ENCODE data around the gene TSHZ1. TPM values are rescaled to one million over a fixed set of nuclear protein-coding genes. Genes with fewer than 3 reads are reported as not detected.
"Not testable (repeated sequence)": the region's sequence is repeated elsewhere in the genome, so short reads cannot be mapped to it uniquely, and the experiment has no call there.

The TSHZ1 gene
- total RNA-seq, 1 donor from 2014 or later = 4.8 TPM

- Histone ChIP-seq H3K36me3 (ENCODE audit: control insufficient read depth, insufficient read depth, low read length) (no peaks in the 10 kb centered on the region), H3K27me3 (ENCODE audit: control insufficient read depth, insufficient read depth, low read length) (no peaks in the 10 kb centered on the region), H3K4me3 (ENCODE audit: low read depth, low read length) (no peak overlapping the region)
- no peak for TF ChIP-seq CTCF (IDR thresholded peaks at IDR 0.05; ENCODE audit: insufficient read depth, low read length, poor library complexity, severe bottlenecking)
- DNase-seq (ENCODE audit: low read depth) = no peak
These were observed 33.7 kb upstream of the TSHZ1 start for GRCh38 chr18:75176849-75177248.

- no peak for DNase-seq (ENCODE audit: low read depth)
- Histone ChIP-seq H3K4me3 (ENCODE audit: low read depth, low read length) (no peak overlapping the region), H3K36me3 (ENCODE audit: control insufficient read depth, insufficient read depth, low read length) (no peaks in the 10 kb centered on the region), H3K27me3 (ENCODE audit: control insufficient read depth, insufficient read depth, low read length) (no peaks in the 10 kb centered on the region)
- TF ChIP-seq CTCF (IDR thresholded peaks at IDR 0.05; ENCODE audit: insufficient read depth, low read length, poor library complexity, severe bottlenecking) = no peak
These were observed 32.2 kb upstream of the TSHZ1 start for GRCh38 chr18:75178376-75178775.

- no peak for DNase-seq (ENCODE audit: low read depth)
- H3K4me3 ChIP-seq (ENCODE audit: low read depth, low read length) = no peak overlapping the region
- H3K27me3 ChIP-seq (ENCODE audit: control insufficient read depth, insufficient read depth, low read length) = no peaks in the 10 kb centered on the region
- no peak for TF ChIP-seq CTCF (IDR thresholded peaks at IDR 0.05; ENCODE audit: insufficient read depth, low read length, poor library complexity, severe bottlenecking)
- no peaks in the 10 kb centered on the region for H3K36me3 ChIP-seq (ENCODE audit: control insufficient read depth, insufficient read depth, low read length)
These were observed 30.6 kb upstream of the TSHZ1 start for GRCh38 chr18:75179819-75180600.

DNA sequence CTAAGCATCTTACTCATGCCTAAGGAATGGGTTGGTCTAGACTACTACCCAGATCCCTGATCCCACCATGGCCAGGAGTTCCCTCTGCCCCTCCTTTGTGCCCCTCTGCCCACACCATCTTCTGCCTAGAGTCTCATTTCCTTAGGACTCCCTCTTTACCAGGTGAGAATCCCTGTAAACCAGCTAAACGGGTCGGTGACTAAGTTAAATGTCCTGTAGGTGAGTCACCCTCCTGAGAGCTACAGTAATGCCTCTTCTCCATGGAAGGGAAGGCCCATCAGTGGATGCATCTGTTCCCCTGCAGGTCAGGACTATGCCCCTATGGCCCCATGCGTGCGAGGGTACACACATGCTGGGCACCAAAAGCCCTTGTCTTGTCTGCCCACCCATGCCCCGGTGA, 27.1 kb upstream of the TSHZ1 start:
- TF ChIP-seq CTCF (IDR thresholded peaks at IDR 0.05; ENCODE audit: insufficient read depth, low read length, poor library complexity, severe bottlenecking) = no peak
- H3K4me3 ChIP-seq (ENCODE audit: low read depth, low read length) = no peak overlapping the region
- peak; percentile 37 for DNase-seq (ENCODE audit: low read depth)
- H3K27me3 ChIP-seq (ENCODE audit: control insufficient read depth, insufficient read depth, low read length) = no peaks in the 10 kb centered on the region
- no peaks in the 10 kb centered on the region for H3K36me3 ChIP-seq (ENCODE audit: control insufficient read depth, insufficient read depth, low read length)

DNA sequence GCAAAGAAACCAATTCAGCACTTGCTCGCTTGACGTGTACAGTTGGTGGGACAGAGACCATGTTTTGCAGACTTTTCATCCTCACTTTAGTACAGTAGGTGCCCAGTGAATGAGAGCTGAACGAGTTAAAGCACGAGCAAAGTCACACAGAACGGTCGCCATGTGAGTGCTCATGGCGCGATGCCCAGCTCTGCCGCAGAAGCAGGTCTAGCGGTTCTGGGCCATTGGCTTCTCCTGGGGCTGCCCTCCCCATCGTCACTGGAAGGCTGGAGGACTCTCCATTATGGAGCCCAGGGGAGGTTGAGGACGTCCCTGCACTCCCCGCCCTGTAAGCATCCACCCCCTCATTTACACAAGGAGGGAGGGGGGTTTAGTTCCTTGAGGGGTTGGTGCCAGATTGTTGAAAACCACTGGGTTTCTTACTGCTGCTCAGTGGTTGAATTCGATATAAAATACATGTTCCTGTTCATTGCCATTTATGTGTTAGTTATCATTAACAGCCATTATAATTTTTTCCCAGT, 26.6 kb upstream of the TSHZ1 start:
- Histone ChIP-seq H3K27me3 (ENCODE audit: control insufficient read depth, insufficient read depth, low read length) (no peaks in the 10 kb centered on the region), H3K36me3 (ENCODE audit: control insufficient read depth, insufficient read depth, low read length) (no peaks in the 10 kb centered on the region), H3K4me3 (ENCODE audit: low read depth, low read length) (no peak overlapping the region)
- no peak for DNase-seq (ENCODE audit: low read depth)
- TF ChIP-seq CTCF (IDR thresholded peaks at IDR 0.05; ENCODE audit: insufficient read depth, low read length, poor library complexity, severe bottlenecking) = no peak

DNA sequence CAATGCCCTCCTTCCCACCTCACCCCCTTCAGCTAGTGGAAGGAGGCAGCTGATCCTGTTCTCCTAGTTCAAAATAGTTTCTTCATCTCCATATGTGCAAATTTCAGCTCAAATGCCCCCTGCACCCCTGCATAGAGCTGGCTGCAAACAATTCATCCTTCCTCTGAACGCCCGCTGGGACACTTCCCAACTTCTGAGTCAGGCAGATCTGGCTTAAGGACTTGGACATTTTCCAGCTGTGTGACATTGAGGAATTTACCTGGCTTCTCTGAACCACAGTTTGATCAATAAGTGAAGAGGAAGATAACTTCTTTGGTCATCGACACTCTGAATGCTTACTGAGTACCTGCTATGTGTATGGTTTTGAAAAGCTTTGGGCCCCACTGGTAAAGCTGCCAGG, 25.1 kb upstream of the TSHZ1 start:
- no peak for DNase-seq (ENCODE audit: low read depth)
- TF ChIP-seq CTCF (IDR thresholded peaks at IDR 0.05; ENCODE audit: insufficient read depth, low read length, poor library complexity, severe bottlenecking) = no peak
- H3K27me3 ChIP-seq (ENCODE audit: control insufficient read depth, insufficient read depth, low read length) = no peaks in the 10 kb centered on the region
- no peak overlapping the region for H3K4me3 ChIP-seq (ENCODE audit: low read depth, low read length)
- H3K36me3 ChIP-seq (ENCODE audit: control insufficient read depth, insufficient read depth, low read length) = no peaks in the 10 kb centered on the region

DNA sequence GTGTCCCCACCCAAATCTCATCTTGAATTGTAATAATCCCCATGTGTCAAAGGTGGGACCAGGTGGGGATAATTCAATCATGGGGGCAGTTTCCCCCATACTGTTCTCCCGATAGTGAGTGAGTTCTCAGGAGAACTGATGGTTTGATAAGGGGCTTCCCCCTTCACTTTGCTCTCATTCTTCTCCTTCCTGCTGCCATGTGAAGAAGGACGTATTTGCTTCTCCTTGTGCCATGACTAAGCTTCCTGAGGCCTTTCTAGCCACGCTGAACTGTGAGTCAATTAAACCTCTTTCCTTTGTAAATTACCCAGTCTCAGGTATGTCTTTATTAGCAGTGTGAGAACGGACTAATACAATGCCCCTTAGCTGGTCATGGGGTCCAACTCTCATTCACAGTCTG, 22.9 kb upstream of the TSHZ1 start:
- DNase-seq (ENCODE audit: low read depth); H3K36me3 ChIP-seq (ENCODE audit: control insufficient read depth, insufficient read depth, low read length); H3K4me3 ChIP-seq (ENCODE audit: low read depth, low read length); H3K27me3 ChIP-seq (ENCODE audit: control insufficient read depth, insufficient read depth, low read length): not testable (repeated sequence)

Data from kidney epithelial cell (primary cell).